SK-N-SH (cell line): ENCODE results near the gene CEP95.

ENCODE experiments used
- EP300 ChIP-seq, 2 experiments: IDR thresholded peaks; 2 replicates each; pipeline versions ENCODE4 v1.4.0 to v1.6.1; 2012; ENCODE audit warnings: borderline replicate concordance in 1 of 2, low read depth in 1 of 2, low read length in 1 of 2
- EZH2phosphoT487 ChIP-seq: fragments of 200-600 bp; sonication (generic); IDR thresholded peaks from 2 replicates; pipeline ENCODE4 v1.6.1; 2017; ENCODE audit warnings: low read depth, mixed run types, mild to moderate bottlenecking, antibody characterized with exemption, moderate library complexity, borderline replicate concordance
- RAD21 ChIP-seq: IDR thresholded peaks from 2 replicates; pipeline ENCODE4 v1.6.1; 2012; ENCODE audit warnings: mild to moderate bottlenecking, low read length
- RFX5 ChIP-seq: IDR thresholded peaks from 2 replicates; pipeline ENCODE4 v1.6.1; 2012; ENCODE audit warnings: mild to moderate bottlenecking, improper control_type of control experiment, low read length
- TAF1 ChIP-seq: IDR thresholded peaks from 2 replicates; pipeline ENCODE4 v1.6.1; 2012; ENCODE audit warnings: low read depth, mild to moderate bottlenecking, low read length, moderate library complexity, borderline replicate concordance
- TF ChIP-seq, protein P1 (sequence below): fragments of 200-600 bp; sonication (generic); IDR thresholded peaks from 2 replicates; pipeline ENCODE4 v1.6.1; 2017; ENCODE audit warnings: antibody characterized with exemption, mild to moderate bottlenecking, moderate library complexity
- TF ChIP-seq, protein P2 (sequence below): IDR thresholded peaks from 2 replicates; pipeline ENCODE4 v1.6.1; 2012; ENCODE audit warnings: mild to moderate bottlenecking, low read depth, low read length, moderate library complexity

DNA sequence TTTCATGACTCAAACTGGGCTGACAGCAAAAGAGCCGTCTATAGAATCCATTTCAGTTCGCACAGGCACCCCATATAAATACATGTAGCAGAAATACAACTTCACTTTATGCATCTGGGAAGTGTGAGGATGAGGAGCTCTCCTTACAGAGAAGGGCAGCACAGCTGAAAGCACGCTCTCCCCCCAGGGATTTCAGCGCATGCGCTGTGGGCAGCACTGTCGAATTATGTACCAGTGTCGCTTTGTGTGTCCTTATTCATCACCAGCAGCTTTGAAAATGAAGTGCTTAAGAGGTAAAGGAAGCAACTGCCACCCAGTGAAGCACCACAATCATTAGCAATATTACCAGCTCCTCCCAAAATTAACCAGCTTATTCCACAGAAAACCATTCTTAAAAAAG, 39.9 kb downstream of the CEP95 start:
- no peak for TF ChIP-seq EP300 (IDR thresholded peaks at IDR 0.05; ENCODE audit: borderline replicate concordance in 1 of 2, low read depth in 1 of 2, low read length in 1 of 2)
- TF ChIP-seq, protein P1, sequence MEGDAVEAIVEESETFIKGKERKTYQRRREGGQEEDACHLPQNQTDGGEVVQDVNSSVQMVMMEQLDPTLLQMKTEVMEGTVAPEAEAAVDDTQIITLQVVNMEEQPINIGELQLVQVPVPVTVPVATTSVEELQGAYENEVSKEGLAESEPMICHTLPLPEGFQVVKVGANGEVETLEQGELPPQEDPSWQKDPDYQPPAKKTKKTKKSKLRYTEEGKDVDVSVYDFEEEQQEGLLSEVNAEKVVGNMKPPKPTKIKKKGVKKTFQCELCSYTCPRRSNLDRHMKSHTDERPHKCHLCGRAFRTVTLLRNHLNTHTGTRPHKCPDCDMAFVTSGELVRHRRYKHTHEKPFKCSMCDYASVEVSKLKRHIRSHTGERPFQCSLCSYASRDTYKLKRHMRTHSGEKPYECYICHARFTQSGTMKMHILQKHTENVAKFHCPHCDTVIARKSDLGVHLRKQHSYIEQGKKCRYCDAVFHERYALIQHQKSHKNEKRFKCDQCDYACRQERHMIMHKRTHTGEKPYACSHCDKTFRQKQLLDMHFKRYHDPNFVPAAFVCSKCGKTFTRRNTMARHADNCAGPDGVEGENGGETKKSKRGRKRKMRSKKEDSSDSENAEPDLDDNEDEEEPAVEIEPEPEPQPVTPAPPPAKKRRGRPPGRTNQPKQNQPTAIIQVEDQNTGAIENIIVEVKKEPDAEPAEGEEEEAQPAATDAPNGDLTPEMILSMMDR, result no peak
- TF ChIP-seq, protein P2, sequence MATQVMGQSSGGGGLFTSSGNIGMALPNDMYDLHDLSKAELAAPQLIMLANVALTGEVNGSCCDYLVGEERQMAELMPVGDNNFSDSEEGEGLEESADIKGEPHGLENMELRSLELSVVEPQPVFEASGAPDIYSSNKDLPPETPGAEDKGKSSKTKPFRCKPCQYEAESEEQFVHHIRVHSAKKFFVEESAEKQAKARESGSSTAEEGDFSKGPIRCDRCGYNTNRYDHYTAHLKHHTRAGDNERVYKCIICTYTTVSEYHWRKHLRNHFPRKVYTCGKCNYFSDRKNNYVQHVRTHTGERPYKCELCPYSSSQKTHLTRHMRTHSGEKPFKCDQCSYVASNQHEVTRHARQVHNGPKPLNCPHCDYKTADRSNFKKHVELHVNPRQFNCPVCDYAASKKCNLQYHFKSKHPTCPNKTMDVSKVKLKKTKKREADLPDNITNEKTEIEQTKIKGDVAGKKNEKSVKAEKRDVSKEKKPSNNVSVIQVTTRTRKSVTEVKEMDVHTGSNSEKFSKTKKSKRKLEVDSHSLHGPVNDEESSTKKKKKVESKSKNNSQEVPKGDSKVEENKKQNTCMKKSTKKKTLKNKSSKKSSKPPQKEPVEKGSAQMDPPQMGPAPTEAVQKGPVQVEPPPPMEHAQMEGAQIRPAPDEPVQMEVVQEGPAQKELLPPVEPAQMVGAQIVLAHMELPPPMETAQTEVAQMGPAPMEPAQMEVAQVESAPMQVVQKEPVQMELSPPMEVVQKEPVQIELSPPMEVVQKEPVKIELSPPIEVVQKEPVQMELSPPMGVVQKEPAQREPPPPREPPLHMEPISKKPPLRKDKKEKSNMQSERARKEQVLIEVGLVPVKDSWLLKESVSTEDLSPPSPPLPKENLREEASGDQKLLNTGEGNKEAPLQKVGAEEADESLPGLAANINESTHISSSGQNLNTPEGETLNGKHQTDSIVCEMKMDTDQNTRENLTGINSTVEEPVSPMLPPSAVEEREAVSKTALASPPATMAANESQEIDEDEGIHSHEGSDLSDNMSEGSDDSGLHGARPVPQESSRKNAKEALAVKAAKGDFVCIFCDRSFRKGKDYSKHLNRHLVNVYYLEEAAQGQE, result no peak
- no peak for TF ChIP-seq TAF1
- no peak for TF ChIP-seq RFX5
- TF ChIP-seq RAD21, result no peak
- TF ChIP-seq EZH2phosphoT487, result no peak
